Measurements from ENCODE around the gene CSF3R.

GRCh38 chr1:36450919-36451305 is 31.8 kb downstream of the CSF3R start:
- no peak for TF ChIP-seq CTCF (IDR thresholded peaks at IDR 0.05)
- no peak for TF ChIP-seq FOXK1 (CRISPR knock-in tag; IDR thresholded peaks at IDR 0.05)
- TF ChIP-seq MAX (CRISPR knock-in tag; IDR thresholded peaks at IDR 0.05) = no peak
- TF ChIP-seq ATF2 (CRISPR knock-in tag; IDR thresholded peaks at IDR 0.05; ENCODE audit: borderline replicate concordance, low read depth) = no peak
- no peak for TF ChIP-seq FOXP4 (CRISPR knock-in tag; IDR thresholded peaks at IDR 0.05)
- TF ChIP-seq CBFB (CRISPR knock-in tag; IDR thresholded peaks at IDR 0.05; ENCODE audit: low read depth) = no peak
- TF ChIP-seq IRF1 (CRISPR knock-in tag; IDR thresholded peaks at IDR 0.05) = no peak
- no peak for TF ChIP-seq HMGXB4 (CRISPR knock-in tag; IDR thresholded peaks at IDR 0.05)
- TF ChIP-seq MLX (CRISPR knock-in tag; IDR thresholded peaks at IDR 0.05) = no peak
- no peak for TF ChIP-seq ZNF281 (CRISPR knock-in tag; IDR thresholded peaks at IDR 0.05)
- no peak for TF ChIP-seq SMAD3 (CRISPR knock-in tag; IDR thresholded peaks at IDR 0.05; ENCODE audit: borderline replicate concordance)
- TF ChIP-seq ATF3 (CRISPR knock-in tag; conservative IDR thresholded peaks at IDR 0.05) = no peak
